ENCODE measurements around the gene MRPS17. TPM values are rescaled to one million over a fixed set of nuclear protein-coding genes. Genes with fewer than 3 reads are reported as not detected.
"Not testable (repeated sequence)": the region's sequence is repeated elsewhere in the genome, so short reads cannot be mapped to it uniquely, and the experiment has no call there.

Gene MRPS17
- total and polyA plus RNA-seq, 2 donors (not counting 1 experiment from before 2014, with no cell fraction given) = 4.2 to 13.0 TPM

DNA sequence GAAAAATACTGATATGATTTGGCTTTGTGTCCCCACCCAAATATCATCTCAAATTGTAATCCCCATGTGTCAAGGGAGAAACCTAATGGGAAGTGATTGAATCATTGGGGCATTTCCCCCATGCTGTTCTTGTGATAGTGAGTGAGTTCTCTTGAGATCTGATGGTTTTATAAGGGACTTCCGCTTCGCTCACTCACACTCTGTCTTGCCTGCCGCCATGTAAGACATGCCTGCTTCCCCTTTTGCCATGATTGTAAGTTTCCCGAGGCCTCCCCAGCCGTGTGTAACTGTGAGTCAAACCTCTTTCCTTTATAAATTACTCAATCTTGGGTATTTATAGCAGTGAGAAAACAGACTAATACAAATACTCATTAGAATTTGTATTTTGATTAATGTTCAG is 5.1 kb upstream of the MRPS17 start:
- Histone ChIP-seq H3K9ac (ENCODE audit: low read length) (no peak overlapping the region), H3K27me3 (replicated peaks in 1 of 4; ENCODE audit: control extremely low read depth in 1 of 4, control insufficient read depth in 3 of 4, insufficient read depth in 4 of 4, low read length in 3 of 4) (no peaks in the 10 kb centered on the region), H4K20me1 (ENCODE audit: control insufficient read depth, insufficient read depth, low read length, poor library complexity, severe bottlenecking) (no peaks in the 10 kb centered on the region), H3K36me3 (replicated peaks in 1 of 2; ENCODE audit: control extremely low read depth in 1 of 2, control insufficient read depth in 1 of 2, extremely low read depth in 1 of 2, insufficient read depth in 2 of 2, low read length in 1 of 2) (no peaks in the 10 kb centered on the region), H3K4me2 (replicated peaks; ENCODE audit: low read depth, low read length, poor library complexity, severe bottlenecking) (no peak overlapping the region), H3K27ac (ENCODE audit: low read length in 2 of 2) (no peak overlapping the region), H3K9me3 (ENCODE audit: control extremely low read depth in 1 of 3, control insufficient read depth in 2 of 3, insufficient read depth in 1 of 3, low read length in 2 of 3) (peaks cover 0 to 7% (median 1%) of the 10 kb centered on the region in 3 donors), H3K79me2 (ENCODE audit: control insufficient read depth, insufficient read depth, low read length) (no peaks in the 10 kb centered on the region), H2AFZ (ENCODE audit: insufficient read depth, low read depth, low read length, poor library complexity, severe bottlenecking) (no peak overlapping the region), H3K4me3 (ENCODE audit: control extremely low read depth in 1 of 5, extremely low read depth in 1 of 5, insufficient read depth in 1 of 5, low read depth in 2 of 5, low read length in 4 of 5) (no peak overlapping the region), H3K4me1 (ENCODE audit: control insufficient read depth in 2 of 2, insufficient read depth in 2 of 2, low read length in 2 of 2) (peaks cover 0 to 5% of the 10 kb centered on the region in 2 donors)
- intact Hi-C loops (cut with micrococcal nuclease) = no loop called here
- Mint-ChIP-seq H3K27ac (no peak overlapping the region), H3K27me3 (no peaks in the 10 kb centered on the region), H3K4me1 (peaks cover under 1% of the 10 kb centered on the region), H3K9me3 (ENCODE audit: insufficient read depth) (peaks cover 9% of the 10 kb centered on the region), H3K4me3 (no peak overlapping the region)
- CTCF ChIA-PET = no interaction called here
- POLR2A ChIA-PET = no interaction called here
- no peak for ATAC-seq (ENCODE audit: low read depth)
- WGBS (ENCODE audit: insufficient coverage) = no CpG with 5 or more reads among the region's 5 CpGs
- no peak for DNase-seq
- TF ChIP-seq, protein P1, sequence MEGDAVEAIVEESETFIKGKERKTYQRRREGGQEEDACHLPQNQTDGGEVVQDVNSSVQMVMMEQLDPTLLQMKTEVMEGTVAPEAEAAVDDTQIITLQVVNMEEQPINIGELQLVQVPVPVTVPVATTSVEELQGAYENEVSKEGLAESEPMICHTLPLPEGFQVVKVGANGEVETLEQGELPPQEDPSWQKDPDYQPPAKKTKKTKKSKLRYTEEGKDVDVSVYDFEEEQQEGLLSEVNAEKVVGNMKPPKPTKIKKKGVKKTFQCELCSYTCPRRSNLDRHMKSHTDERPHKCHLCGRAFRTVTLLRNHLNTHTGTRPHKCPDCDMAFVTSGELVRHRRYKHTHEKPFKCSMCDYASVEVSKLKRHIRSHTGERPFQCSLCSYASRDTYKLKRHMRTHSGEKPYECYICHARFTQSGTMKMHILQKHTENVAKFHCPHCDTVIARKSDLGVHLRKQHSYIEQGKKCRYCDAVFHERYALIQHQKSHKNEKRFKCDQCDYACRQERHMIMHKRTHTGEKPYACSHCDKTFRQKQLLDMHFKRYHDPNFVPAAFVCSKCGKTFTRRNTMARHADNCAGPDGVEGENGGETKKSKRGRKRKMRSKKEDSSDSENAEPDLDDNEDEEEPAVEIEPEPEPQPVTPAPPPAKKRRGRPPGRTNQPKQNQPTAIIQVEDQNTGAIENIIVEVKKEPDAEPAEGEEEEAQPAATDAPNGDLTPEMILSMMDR (IDR thresholded peaks at IDR 0.05) = no peak
- TF ChIP-seq EZH2 (IDR thresholded peaks at IDR 0.05; ENCODE audit: borderline replicate concordance, insufficient read depth, low read depth, low read length, poor library complexity, severe bottlenecking) = no peak

DNA sequence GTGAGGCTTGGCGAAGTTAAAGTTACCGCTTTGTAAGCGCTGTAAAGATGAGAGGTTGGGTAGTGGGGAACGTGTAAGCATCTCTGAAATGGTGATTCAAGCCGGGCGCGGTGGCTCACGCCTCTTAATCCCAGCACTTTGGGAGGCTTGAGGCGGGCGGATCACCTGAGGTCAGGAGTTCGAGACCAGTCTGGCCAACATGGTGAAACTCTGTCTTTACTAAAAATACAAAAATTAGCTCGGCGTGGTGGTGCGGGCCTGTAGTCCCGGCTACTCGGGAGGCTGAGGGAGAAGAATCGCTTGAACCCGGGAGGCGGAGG is 635 bp downstream of the MRPS17 start:
- H4K20me1 ChIP-seq (ENCODE audit: control insufficient read depth, insufficient read depth, low read length, poor library complexity, severe bottlenecking); H3K27me3 Mint-ChIP-seq; DNase-seq; ATAC-seq (ENCODE audit: low read depth); H3K79me2 ChIP-seq (ENCODE audit: control insufficient read depth, insufficient read depth, low read length); H3K9me3 Mint-ChIP-seq (ENCODE audit: insufficient read depth); H3K36me3 ChIP-seq (replicated peaks in 1 of 2; ENCODE audit: control extremely low read depth in 1 of 2, control insufficient read depth in 1 of 2, extremely low read depth in 1 of 2, insufficient read depth in 2 of 2, low read length in 1 of 2); intact Hi-C loops (cut with micrococcal nuclease); POLR2A ChIA-PET; H3K27me3 ChIP-seq (replicated peaks in 1 of 4; ENCODE audit: control extremely low read depth in 1 of 4, control insufficient read depth in 3 of 4, insufficient read depth in 4 of 4, low read length in 3 of 4); H3K9me3 ChIP-seq (ENCODE audit: control extremely low read depth in 1 of 3, control insufficient read depth in 2 of 3, insufficient read depth in 1 of 3, low read length in 2 of 3); CTCF ChIA-PET: not testable (repeated sequence)
- H3K4me3 ChIP-seq (ENCODE audit: control extremely low read depth in 1 of 5, extremely low read depth in 1 of 5, insufficient read depth in 1 of 5, low read depth in 2 of 5, low read length in 4 of 5) = peak overlapping the region; percentile 72 to 87 (median 83)
- peaks cover 13% of the 10 kb centered on the region for H3K4me1 Mint-ChIP-seq
- 33% methylated on average over 15 of the region's 19 CpGs for WGBS (ENCODE audit: insufficient coverage)
- H3K27ac ChIP-seq (ENCODE audit: low read length in 2 of 2) = peak overlapping the region; percentile 79 to 90
- peaks cover 5 to 19% of the 10 kb centered on the region in 2 donors for H3K4me1 ChIP-seq (ENCODE audit: control insufficient read depth in 2 of 2, insufficient read depth in 2 of 2, low read length in 2 of 2)
- peak overlapping the region; percentile 93 for H3K27ac Mint-ChIP-seq
- H2AFZ ChIP-seq (ENCODE audit: insufficient read depth, low read depth, low read length, poor library complexity, severe bottlenecking) = peak overlapping the region; percentile 76
- H3K4me3 Mint-ChIP-seq = peak overlapping the region; percentile 96
- peak overlapping the region; percentile 89 for H3K4me2 ChIP-seq (replicated peaks; ENCODE audit: low read depth, low read length, poor library complexity, severe bottlenecking)
- H3K9ac ChIP-seq (ENCODE audit: low read length) = peak overlapping the region; percentile 69
